Stimulated activated CD8-positive, alpha-beta memory T cell treated with anti-CD3 and anti-CD28 coated beads, Interleukin-4, amount 100 ng/mL, for 4 hours (primary cell): ENCODE data around the gene PAIP2.
"Not testable (repeated sequence)": the region's sequence is repeated elsewhere in the genome, so short reads cannot be mapped to it uniquely, and the experiment has no call there.

Experiments used
- DNase-seq, 2 donors: peaks; one replicate each; pipeline ENCODE4 v3.0.0-alpha.2; 2020; ENCODE audit warnings: low read depth in 2 of 2, low spot score in 1 of 2

The PAIP2 gene, protein sequence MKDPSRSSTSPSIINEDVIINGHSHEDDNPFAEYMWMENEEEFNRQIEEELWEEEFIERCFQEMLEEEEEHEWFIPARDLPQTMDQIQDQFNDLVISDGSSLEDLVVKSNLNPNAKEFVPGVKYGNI

GRCh38 chr5:139341689-139342422 is at the start of gene PAIP2:
Gene PAIP2 (plus strand): TSS chr5:139341854. CDS start chr5:139363785, 21,931 bp downstream.
- peak; percentile 91 to 96 for DNase-seq

DNA sequence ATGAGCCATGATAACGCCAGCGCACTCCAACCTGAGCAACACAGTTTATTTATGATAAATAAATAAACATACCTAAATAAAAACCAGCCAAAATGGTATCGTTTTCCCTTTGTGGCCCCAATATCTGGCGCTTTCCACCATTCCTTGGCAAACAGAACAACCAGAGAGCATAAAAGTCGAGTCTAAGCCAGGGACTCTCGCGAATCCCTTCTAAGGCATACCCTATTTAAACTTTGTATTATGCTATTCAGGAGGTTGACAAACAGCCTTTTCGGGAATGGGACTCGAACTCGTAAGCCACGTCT is 48.5 kb upstream of the PAIP2 start:
- no peak for DNase-seq

DNA sequence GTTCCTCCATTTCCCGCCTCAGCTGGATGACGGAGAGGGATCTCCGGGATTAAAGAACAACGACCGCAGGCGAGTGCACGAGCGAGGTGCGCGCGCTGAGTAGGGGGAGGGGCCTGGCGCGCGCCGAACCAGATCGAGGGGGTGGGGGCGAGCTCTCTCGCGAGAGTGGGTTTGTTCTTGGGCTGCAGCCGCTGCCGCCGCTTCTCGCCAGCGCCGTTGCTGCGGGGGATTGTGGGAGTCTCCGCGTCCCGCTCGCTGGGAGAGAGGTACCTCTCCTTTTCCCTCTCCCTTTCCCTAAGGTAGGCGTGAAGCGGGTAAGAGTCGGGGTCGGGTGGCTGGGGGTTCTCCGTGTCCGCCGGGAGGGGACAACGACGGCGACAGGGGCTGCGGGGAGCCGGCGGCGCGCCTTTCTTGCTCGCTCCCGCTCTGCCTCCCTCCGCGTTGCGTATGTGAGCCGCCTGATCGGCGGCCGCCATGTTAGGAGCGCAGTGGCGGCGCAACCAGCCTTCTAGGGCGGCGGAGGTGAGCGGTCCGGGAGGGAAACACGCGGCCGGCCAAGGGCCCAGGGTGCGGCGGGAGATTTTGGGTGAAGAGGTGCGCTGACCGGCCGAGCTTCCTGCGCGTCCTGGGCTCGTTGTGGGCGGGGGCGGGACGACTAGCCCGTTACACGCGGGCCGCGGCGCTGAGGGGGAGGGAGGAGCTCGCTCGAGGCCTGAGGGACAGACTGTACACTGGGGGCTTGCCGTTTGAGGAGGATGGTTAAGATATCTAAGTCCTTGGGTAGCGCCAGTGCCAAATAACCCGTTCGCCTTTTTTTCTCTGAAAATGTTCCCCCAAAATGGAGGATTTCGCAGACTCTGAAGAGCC is 47.9 kb upstream of the PAIP2 start, which contains the start of gene MATR3:
Gene MATR3 (plus strand): TSS at position 234 of the 867 bp plus-strand sequence. CDS start 13,676 bp downstream, outside the sequence.
- DNase-seq: peak; percentile 75 to 85

GRCh38 chr5:139294374-139295165 is 47.1 kb upstream of the PAIP2 start:
- peak in 1 of 2 donors; percentile 24 for DNase-seq

GRCh38 chr5:139295346-139296057 is 46.2 kb upstream of the PAIP2 start:
- DNase-seq: no peak

DNA sequence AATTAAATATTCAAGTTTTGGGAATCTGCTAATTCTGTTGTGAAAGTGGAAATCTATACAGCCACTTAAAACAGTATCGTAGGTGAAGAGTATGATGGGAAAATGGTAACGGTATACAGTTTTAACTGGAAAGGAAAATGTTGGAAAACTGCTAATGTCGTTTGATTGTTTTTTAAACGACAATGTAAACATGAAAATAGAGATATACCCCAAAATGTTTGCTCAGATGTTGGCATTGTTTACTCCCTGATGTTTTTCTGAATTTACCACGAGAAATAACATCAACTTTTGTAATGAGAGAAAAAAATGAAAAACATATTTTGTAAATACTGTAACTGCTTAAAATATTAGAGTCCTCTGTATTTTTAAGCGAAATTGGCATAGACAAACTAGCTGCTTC is 45.5 kb upstream of the PAIP2 start:
- no peak for DNase-seq

DNA sequence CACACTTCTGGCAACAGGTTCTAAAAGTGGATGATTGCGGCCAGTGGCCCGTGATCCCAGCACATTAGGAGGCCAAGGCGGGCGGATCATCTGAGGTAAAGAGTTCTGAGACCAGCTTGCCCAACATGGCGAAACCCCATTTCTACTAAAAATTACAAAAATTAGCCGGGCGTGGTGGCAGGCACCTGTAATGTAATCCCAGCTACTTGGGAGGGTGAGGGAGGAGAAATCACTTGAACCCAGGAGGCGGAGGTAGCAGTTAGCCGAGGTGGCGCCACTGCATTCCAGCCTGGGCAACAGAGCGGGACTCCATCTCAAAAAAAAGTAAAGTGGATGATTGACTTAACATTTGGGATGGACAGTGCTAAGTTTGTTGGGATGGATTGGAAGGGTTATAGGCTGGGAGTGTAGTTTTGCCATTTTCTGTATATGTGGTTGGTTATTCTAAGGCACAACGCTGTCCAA is 44.8 kb upstream of the PAIP2 start:
- no peak for DNase-seq

DNA sequence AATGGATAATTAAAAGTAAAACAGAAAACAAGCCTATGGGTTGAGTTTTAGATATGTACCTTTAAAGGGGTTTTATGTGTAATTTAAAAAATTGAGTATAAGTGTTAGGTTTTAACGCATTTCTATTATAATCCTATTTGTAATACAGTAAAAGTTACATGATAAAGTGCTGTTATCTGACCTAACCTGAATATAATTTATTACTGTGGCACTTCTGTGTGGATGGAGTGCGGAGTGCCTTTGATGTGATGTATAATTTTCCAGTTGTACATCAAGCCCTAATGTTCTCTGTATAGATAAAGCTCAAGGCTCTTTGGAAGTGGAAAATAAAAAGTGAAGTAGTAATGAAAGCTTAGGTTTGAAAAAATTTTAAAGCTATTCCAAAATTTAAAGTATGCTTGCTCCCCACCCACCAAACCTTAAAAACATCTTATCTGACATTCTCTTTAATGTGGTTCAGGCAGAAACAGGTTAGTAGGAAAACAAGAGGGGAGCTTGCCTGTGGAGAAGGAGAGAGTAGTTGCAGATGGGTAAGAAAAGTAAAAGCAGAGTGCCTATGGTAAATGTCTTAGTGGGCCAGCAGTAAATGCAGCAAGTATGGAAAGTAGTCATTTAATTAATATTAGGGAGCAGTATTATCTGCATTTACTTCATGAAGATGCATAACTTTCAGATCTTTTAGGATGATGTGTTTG is 44.1 kb upstream of the PAIP2 start:
- DNase-seq: no peak

- DNase-seq: no peak
Observed at GRCh38 chr5:139298242-139298641, 43.4 kb upstream of the PAIP2 start.

DNA sequence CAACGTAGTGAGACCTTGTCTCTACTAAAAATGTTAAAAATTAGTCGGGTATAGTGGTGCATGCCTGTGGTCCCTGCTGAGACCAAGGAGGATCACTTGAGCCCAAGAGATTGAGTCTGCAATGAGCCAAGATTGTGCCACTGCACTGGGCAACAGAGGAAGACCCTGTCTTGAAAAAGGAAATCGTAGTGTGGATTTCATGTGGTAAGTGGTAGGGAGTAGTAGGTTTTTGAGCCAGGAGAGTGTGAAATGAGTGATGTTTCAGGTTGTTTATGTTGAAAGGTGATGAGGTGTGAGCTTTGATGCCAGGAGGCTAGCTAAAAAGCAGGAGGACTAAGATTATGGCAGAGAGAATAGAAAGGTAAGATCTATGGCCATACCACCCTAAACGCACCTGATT is 42.2 kb upstream of the PAIP2 start:
- DNase-seq: no peak

DNA sequence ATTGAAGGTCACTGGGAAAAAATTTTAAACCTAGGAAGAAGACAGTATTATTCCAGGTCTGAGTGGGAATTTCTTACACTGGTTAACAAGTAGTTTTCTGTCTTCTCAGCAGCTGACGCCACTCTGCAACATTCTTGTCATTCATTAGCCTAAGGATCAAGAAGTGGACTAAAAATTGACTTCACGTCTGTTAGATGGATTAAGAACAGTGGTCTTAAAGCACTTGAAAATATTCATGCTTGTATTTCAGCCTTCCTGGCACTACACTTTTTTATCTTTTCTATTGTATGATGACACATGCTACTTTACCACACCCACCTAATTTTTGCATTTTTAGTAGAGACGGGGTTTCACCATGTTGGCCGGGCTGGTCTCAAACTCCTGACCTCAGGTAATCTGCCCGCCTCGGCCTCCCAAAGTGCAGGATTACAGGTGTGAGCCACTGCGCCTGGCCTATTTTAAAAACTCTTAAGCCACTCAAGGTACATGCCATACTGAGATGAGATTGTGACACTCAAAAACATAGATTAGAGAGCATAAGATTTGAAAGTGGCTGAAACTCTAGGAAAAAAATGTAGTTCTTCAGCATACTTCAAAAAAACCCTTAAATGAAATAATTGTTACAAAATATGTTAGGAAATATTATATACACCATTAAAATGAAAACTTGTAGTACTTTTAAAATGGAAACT is 39.7 kb upstream of the PAIP2 start:
- no peak for DNase-seq

- DNase-seq: no peak
Observed at GRCh38 chr5:139304391-139305324, 37.0 kb upstream of the PAIP2 start.

DNA sequence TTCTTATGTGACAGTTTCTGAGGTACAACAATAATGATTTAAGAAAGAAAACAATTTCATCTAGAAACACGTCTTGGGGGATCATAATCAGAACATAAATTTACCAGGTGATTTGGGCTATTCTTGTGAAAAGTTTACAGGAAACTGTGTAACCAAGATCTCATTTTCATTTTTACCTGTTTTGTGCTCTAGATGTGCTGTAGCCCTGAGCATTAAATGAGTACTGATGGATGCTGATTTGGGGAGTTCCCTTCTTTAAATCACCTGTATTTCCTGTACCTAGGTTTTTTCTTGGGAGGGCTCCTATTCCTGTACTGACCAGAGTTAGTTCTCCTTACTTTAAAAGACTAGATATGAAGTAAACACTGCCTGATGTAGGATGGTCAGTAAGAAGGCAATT is 35.5 kb upstream of the PAIP2 start:
- DNase-seq: no peak

GRCh38 chr5:139306628-139307379 is 34.9 kb upstream of the PAIP2 start:
- DNase-seq: no peak

DNA sequence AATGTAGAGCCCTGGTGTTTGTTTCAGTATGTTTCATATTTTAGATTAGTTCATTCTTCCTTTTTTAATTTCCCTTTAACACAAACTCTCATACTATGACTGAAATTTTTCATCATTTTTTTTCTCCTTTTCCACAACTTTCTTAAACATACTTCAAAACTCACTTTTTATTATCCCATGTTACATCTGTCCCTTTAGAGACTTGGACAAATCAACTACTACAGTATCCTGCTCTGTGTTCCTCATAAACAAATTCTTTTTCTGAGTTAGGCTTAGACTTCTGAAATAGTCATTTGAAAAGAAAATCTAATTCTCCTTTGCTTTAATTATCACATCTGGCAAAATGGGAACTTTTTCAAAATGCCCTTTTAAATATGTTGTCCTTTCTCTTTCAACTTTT is 32.9 kb upstream of the PAIP2 start:
- no peak for DNase-seq

DNA sequence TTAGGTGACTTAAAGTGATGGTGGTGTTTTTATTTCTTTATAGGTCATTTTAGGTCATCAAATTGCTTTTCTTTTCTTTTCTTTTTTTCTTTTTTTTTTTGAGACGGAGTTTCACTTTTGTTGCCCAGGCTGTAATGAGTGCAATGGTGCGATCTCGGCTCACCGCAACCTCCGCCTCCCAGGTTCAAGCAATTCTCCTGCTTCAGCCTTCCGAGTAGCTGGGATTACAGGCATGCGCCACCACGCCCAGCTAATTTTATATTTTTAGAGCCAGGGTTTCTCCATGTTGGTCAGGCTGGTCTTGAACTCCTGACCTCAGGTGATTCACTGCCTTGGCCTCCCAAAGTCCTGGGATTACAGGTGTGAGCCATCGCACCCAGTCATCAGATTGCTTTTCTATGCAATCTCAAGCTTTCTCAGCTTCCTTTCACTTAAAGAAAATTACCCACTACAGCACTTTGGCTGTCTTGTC is 30.9 kb upstream of the PAIP2 start:
- DNase-seq: not testable (repeated sequence)

- no peak for DNase-seq
Observed at GRCh38 chr5:139312075-139312474, 29.6 kb upstream of the PAIP2 start.
